T-helper 9 cell (primary cell): ENCODE measurements around the gene ZBTB6.
"Not testable (repeated sequence)": the region's sequence is repeated elsewhere in the genome, so short reads cannot be mapped to it uniquely, and the experiment has no call there.

ENCODE experiments used
- DNase-seq: peaks from one replicate; pipeline ENCODE4 v3.0.0-alpha.2; 2020

The ZBTB6 gene

DNA sequence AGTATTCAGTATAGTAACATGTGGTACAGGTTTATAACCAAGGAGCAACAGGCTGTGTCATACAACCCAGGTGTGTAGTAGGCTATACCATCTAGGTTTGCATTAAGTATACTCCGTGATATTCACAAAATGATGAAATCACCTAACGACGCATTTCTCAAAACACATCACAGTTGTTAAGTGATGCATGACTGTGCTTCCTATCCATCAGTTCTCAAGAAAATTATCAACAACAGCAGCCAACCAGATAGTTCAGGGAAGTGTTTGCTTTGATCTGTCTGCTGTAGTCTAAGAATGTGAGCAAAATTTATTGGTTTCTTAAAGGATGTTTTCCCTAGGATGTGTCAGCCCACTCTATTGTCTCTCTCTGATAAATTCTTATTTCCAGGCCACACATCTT, 10.8 kb upstream of the ZBTB6 start:
- DNase-seq, result no peak

GRCh38 chr9:122922713-122923112, 9.6 kb upstream of the ZBTB6 start:
- no peak for DNase-seq

GRCh38 chr9:122918310-122918709, 5.2 kb upstream of the ZBTB6 start:
- no peak for DNase-seq

GRCh38 chr9:122912671-122912963, 506 bp downstream of the ZBTB6 start:
- DNase-seq, result no peak

DNA sequence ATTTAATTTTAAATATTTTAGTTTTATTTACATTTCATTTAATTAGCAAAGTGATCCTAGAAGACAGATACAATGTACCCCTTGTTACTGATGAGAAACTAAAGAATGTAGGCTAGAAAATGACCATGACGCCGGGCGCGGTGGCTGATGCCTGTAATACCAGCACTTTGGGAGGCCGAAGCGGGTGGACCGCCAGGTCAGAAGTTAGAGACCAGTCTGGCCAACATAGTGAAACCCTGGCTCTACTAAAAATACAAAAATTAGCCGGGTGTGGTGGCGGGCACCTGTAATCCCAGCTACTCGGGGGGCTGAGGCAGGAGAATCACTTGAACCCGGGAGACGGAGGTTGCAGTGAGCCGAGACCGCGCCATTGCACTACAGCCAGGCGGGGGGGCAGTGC, 7.0 kb downstream of the ZBTB6 start:
- DNase-seq, result not testable (repeated sequence)

GRCh38 chr9:122904823-122905710, 8.1 kb downstream of the ZBTB6 start, which contains the start of gene RC3H2:
Gene RC3H2, minus strand, starts transcription at chr9:122905359. Its CDS starts 7,850 bp downstream, at chr9:122897509.
- peak; percentile 96 for DNase-seq

DNA sequence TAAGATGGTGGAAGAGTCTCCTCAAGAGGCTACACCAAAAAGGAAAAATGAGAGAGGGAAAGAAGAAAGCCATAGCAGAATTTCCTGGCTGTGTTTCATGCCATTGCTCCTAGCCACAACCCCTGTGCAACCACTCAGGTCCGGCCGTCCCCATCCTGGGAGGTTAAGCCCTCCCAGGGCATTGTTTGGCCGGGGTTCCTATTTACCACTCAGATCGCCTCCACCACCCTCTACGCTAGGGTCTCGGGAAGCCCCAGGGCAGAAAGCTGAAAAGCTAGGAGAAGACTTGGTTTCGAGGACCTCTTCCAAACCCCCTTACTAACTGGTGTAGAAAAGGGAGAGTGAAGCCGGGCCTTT, 8.7 kb downstream of the ZBTB6 start:
- DNase-seq, result no peak

DNA sequence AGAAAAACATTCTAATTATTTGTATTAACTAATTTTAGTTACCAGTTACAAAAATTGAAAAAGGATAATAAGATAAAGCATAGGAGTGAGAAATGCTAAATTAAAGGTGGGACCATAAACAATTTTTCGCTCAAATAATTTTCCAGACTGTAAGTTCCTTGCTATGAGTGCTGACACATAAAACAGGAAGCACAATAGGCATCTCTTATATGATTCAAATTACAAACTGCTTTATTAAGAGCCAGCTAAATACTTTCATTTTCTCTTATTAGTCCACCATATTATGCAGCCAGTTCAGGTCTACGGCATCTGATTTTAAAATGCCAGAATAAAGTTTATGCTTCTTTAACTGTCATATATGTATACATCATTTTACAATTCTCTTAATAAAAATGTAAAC, 12.3 kb downstream of the ZBTB6 start:
- DNase-seq, result no peak

GRCh38 chr9:122897969-122898368, 15.2 kb downstream of the ZBTB6 start:
- no peak for DNase-seq

- DNase-seq, result no peak
Observed at GRCh38 chr9:122888480-122888879, 24.6 kb downstream of the ZBTB6 start.

DNA sequence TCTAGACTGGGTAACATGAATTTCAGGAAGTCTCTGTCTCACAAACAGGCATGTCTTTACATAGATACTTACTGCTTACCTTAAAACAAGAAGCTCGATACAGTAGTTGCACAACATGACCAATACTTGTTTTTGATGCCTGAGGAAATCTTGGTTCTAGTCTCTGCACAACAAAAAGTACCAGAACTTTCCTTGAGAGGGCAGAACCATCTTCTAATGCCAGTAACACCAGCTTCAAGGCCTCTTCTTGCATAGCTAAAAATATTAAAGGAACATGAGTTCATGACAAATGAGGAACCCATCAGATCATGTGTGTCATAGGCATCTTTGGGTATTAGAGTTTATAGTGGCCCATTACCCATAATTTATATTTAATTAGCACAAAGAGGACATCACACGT, 30.0 kb downstream of the ZBTB6 start:
- no peak for DNase-seq

DNA sequence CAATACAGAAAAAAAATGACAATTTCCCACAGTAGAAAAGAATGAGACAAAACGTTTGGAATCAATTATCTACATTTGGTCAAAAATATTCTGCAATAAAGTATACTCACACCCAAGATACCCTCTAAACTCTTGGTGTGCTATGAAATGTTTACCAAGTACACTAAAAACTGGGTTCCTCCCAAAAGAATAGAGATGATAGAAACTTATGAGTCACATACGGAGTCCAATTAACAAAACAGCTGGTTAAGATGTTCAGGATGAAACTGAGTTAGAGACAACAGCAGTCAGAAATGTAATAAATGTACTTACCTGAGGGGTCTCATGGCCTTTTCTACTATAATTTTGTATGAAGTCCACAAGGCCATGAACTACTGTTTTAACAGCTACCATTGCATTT, 33.7 kb downstream of the ZBTB6 start:
- DNase-seq, result no peak

DNA sequence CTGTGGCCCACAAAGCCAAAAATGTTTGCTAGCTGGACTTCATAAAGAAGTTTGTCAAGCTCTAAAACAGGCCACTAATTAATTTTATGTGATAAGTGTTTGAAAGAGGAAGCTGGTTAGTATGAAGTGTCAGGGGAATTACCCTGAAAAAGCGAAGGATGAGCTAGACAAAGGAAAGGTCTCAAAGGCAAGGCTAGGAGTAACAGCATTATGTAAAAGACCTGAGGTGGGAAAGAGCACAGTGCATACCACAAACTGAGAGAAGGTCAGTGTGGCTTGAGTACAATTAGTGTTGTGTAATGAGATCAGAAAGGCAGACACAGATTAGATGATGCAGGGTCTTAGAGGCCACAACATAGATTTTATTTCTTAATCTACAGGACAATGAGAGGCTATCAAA, 37.6 kb downstream of the ZBTB6 start:
- DNase-seq, result no peak

GRCh38 chr9:122867276-122867675, 45.8 kb downstream of the ZBTB6 start:
- not testable (repeated sequence) for DNase-seq

GRCh38 chr9:122866079-122866478, 47.0 kb downstream of the ZBTB6 start:
- DNase-seq, result no peak

GRCh38 chr9:122865300-122865699, 47.8 kb downstream of the ZBTB6 start:
- DNase-seq, result no peak

GRCh38 chr9:122863407-122863806, 49.7 kb downstream of the ZBTB6 start:
- no peak for DNase-seq

- no peak for DNase-seq
Observed at GRCh38 chr9:122860319-122861142, 52.6 kb downstream of the ZBTB6 start.
